B cell (primary cell): ENCODE measurements around the gene CHRNA1.

ENCODE experiments used
- EZH2 ChIP-seq: IDR thresholded peaks from 2 replicates; pipeline ENCODE4 v1.6.1; 2012; ENCODE audit warnings: borderline replicate concordance, low read depth, mild to moderate bottlenecking, moderate library complexity, low read length; ENCODE audit not compliant: insufficient read depth, poor library complexity, severe bottlenecking
- TF ChIP-seq, protein P1 (sequence below): fragments of 200-600 bp; IDR thresholded peaks from one replicate; pipeline ENCODE4 v1.8.0; 2022; ENCODE audit warnings: antibody characterized with exemption, mild to moderate bottlenecking

DNA sequence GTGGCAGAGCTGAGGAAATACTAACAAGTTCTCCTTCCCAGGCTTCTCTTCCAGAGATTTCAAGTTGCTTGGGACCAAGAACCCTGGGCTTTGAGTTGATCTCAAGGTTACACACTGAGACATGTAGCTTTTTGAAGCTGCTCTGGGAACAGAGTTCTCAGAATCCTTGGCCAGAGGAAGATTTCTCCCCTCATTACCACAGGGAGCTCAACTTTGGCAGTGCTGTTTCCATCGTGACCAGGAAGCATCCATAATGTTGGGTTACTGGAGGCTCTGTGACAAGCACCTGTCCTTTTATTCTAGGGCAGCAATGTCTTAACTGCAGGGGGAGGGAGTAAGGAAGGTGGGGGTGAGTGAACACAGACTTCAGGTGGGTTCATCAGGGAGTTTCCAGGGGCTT lies 41.5 kb upstream of the CHRNA1 start:
- no peak for TF ChIP-seq EZH2
- TF ChIP-seq, protein P1, sequence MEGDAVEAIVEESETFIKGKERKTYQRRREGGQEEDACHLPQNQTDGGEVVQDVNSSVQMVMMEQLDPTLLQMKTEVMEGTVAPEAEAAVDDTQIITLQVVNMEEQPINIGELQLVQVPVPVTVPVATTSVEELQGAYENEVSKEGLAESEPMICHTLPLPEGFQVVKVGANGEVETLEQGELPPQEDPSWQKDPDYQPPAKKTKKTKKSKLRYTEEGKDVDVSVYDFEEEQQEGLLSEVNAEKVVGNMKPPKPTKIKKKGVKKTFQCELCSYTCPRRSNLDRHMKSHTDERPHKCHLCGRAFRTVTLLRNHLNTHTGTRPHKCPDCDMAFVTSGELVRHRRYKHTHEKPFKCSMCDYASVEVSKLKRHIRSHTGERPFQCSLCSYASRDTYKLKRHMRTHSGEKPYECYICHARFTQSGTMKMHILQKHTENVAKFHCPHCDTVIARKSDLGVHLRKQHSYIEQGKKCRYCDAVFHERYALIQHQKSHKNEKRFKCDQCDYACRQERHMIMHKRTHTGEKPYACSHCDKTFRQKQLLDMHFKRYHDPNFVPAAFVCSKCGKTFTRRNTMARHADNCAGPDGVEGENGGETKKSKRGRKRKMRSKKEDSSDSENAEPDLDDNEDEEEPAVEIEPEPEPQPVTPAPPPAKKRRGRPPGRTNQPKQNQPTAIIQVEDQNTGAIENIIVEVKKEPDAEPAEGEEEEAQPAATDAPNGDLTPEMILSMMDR, result no peak
